ENCODE data around the gene GPR176.
A peak's percentile ranks its signal among the peaks of the same experiment; 100 is the strongest.

The GPR176 gene

GRCh38 chr15:39807791-39808190 lies 112.3 kb downstream of the GPR176 start:
- TF ChIP-seq YY1 (IDR thresholded peaks at IDR 0.05; ENCODE audit: low read depth) (no peak), CREB1 (IDR thresholded peaks at IDR 0.05; ENCODE audit: low read depth) (no peak), TAF1 (IDR thresholded peaks at IDR 0.05; ENCODE audit: low read depth) (no peak), CEBPB (IDR thresholded peaks at IDR 0.05) (no peak), RAD21 (IDR thresholded peaks at IDR 0.05; ENCODE audit: low read depth) (no peak)

GRCh38 chr15:39804026-39804425 lies 116.0 kb downstream of the GPR176 start:
- TF ChIP-seq EP300 (IDR thresholded peaks at IDR 0.05; ENCODE audit: borderline replicate concordance) (no peak), TAF1 (IDR thresholded peaks at IDR 0.05; ENCODE audit: low read depth) (no peak), REST (IDR thresholded peaks at IDR 0.05; ENCODE audit: low read depth) (no peak), ZBTB7A (IDR thresholded peaks at IDR 0.05; ENCODE audit: low read depth) (no peak), RAD21 (IDR thresholded peaks at IDR 0.05; ENCODE audit: low read depth) (no peak), CREB1 (IDR thresholded peaks at IDR 0.05; ENCODE audit: low read depth) (no peak), TCF12 (IDR thresholded peaks at IDR 0.05; ENCODE audit: low read depth) (no peak), FOXM1 (IDR thresholded peaks at IDR 0.05; ENCODE audit: borderline replicate concordance, low read depth) (no peak), TEAD4 (IDR thresholded peaks at IDR 0.05) (no peak), MAX (IDR thresholded peaks at IDR 0.05) (no peak), YY1 (IDR thresholded peaks at IDR 0.05; ENCODE audit: low read depth) (no peak), USF1 (IDR thresholded peaks at IDR 0.05) (no peak)

- TF ChIP-seq EGR1 (IDR thresholded peaks at IDR 0.05), result no peak
Observed at GRCh38 chr15:39803016-39803415, 117.0 kb downstream of the GPR176 start.

GRCh38 chr15:39801641-39802309 lies 118.3 kb downstream of the GPR176 start:
- TF ChIP-seq YY1 (IDR thresholded peaks at IDR 0.05; ENCODE audit: low read depth), result no peak
- TF ChIP-seq RAD21 (IDR thresholded peaks at IDR 0.05; ENCODE audit: low read depth), result peak; percentile 71

GRCh38 chr15:39799552-39800011 lies 120.5 kb downstream of the GPR176 start:
- TF ChIP-seq CEBPB (IDR thresholded peaks at IDR 0.05), result no peak
- TF ChIP-seq TCF12 (IDR thresholded peaks at IDR 0.05; ENCODE audit: low read depth), result no peak
- no peak for TF ChIP-seq USF1 (IDR thresholded peaks at IDR 0.05)
- no peak for TF ChIP-seq ZBTB7A (IDR thresholded peaks at IDR 0.05; ENCODE audit: low read depth)
- no peak for TF ChIP-seq RAD21 (IDR thresholded peaks at IDR 0.05; ENCODE audit: low read depth)
- TF ChIP-seq EGR1 (IDR thresholded peaks at IDR 0.05), result no peak
- no peak for TF ChIP-seq TEAD4 (IDR thresholded peaks at IDR 0.05)
- TF ChIP-seq MAX (IDR thresholded peaks at IDR 0.05), result no peak
- TF ChIP-seq YY1 (IDR thresholded peaks at IDR 0.05; ENCODE audit: low read depth), result no peak
- TF ChIP-seq NFIC (IDR thresholded peaks at IDR 0.05), result no peak
- TF ChIP-seq TAF1 (IDR thresholded peaks at IDR 0.05; ENCODE audit: low read depth), result no peak
- TF ChIP-seq FOXM1 (IDR thresholded peaks at IDR 0.05; ENCODE audit: borderline replicate concordance, low read depth), result no peak
- TF ChIP-seq EP300 (IDR thresholded peaks at IDR 0.05; ENCODE audit: borderline replicate concordance), result no peak
- no peak for TF ChIP-seq REST (IDR thresholded peaks at IDR 0.05; ENCODE audit: low read depth)
- TF ChIP-seq CREB1 (IDR thresholded peaks at IDR 0.05; ENCODE audit: low read depth), result no peak

- TF ChIP-seq ZBTB7A (IDR thresholded peaks at IDR 0.05; ENCODE audit: low read depth), result no peak
- TF ChIP-seq CEBPB (IDR thresholded peaks at IDR 0.05), result no peak
- TF ChIP-seq FOXM1 (IDR thresholded peaks at IDR 0.05; ENCODE audit: borderline replicate concordance, low read depth), result no peak
- TF ChIP-seq TCF12 (IDR thresholded peaks at IDR 0.05; ENCODE audit: low read depth), result no peak
- no peak for TF ChIP-seq REST (IDR thresholded peaks at IDR 0.05; ENCODE audit: low read depth)
- TF ChIP-seq USF1 (IDR thresholded peaks at IDR 0.05), result no peak
- TF ChIP-seq EGR1 (IDR thresholded peaks at IDR 0.05), result no peak
- no peak for TF ChIP-seq CREB1 (IDR thresholded peaks at IDR 0.05; ENCODE audit: low read depth)
Observed at GRCh38 chr15:39798382-39798781, 121.7 kb downstream of the GPR176 start.

Data from Ishikawa (cell line).